ENCODE results near the gene ALKBH4.

DNA sequence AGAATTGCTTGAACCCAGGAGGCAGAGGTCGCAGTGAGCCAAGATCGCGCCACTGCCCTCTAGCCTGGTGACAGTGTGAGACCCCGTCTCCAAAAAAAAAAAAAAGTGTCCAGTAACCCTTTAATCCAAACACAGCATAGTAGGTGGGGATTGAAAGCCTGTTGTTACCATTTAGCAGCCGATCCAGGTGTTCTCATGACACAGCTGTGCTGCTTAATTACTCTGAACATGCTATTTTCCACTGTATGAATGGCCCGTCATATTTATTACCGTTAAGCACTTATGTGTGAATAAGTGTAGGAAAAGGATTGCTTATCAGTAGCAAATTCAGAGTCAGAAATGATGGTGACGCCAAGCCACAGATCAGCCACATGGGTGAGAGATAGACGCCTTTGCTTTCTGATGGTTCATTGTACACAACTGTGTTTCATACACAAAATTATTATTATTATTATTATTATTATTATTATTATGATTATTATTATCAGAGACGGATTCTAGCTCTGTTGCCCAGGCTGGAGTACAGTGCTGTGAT lies 42.9 kb downstream of the ALKBH4 start:
- TF ChIP-seq, protein P1, sequence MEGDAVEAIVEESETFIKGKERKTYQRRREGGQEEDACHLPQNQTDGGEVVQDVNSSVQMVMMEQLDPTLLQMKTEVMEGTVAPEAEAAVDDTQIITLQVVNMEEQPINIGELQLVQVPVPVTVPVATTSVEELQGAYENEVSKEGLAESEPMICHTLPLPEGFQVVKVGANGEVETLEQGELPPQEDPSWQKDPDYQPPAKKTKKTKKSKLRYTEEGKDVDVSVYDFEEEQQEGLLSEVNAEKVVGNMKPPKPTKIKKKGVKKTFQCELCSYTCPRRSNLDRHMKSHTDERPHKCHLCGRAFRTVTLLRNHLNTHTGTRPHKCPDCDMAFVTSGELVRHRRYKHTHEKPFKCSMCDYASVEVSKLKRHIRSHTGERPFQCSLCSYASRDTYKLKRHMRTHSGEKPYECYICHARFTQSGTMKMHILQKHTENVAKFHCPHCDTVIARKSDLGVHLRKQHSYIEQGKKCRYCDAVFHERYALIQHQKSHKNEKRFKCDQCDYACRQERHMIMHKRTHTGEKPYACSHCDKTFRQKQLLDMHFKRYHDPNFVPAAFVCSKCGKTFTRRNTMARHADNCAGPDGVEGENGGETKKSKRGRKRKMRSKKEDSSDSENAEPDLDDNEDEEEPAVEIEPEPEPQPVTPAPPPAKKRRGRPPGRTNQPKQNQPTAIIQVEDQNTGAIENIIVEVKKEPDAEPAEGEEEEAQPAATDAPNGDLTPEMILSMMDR (IDR thresholded peaks at IDR 0.05) = no peak
- TF ChIP-seq POLR2A (IDR thresholded peaks at IDR 0.05) = no peak
